Activated CD8-positive, alpha-beta memory T cell treated with anti-CD3 and anti-CD28 coated beads, Interleukin-2, amount 50 U/mL, for 48 hours (primary cell): Measurements from ENCODE around the gene MAP4K2.

Source experiments
- DNase-seq: peaks from one replicate; pipeline ENCODE4 v3.0.0-alpha.2; 2020

MAP4K2 gene

DNA sequence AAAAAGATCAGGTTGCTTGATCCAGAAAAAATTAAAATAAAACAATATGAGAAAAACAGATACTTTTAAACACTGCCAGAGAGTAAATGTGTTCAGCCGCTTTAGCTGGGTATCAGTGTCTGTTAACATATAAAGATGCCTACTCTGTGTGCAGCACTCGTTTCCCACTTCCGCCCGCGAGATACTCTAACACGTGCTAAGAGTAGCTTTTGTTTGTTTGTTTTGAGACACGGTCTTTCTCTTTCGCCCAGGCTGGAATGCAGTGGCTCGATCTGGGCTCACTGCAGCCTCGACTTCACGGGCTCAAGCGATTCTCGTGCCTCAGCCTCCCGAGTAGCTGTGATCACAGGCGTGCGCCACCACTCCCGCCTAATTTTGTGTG lies 7.9 kb upstream of the MAP4K2 start:
- no peak for DNase-seq

DNA sequence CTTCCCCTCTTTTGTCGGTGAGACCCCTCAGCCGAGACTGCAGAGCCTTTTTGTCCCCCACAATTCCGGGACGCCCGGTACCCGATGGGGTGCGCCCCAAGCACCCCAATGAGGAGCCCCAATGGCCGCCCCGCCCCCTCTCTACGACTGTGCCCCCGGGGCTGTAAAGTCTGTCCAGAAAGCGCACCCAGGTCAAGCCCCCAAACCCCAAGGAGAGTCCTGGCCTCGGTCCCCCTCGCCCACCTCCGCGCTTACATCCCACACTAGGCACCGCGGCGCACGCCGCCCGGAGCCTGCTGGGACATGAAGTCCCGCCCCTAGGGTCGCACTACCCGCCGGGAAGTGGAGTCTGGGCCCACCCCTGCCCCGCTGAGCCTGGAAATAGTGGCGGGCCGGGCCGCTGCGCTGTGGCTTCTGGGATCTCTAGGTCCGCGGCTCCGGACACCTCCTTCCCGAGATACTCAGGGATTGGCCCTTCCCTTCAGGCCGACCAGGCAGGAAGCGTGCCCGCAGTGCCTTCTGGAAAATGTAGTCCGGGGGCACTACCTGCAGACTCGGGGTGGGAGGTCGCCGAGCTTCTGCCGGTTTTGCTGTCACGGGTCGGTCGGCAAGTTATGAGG lies 7.4 kb upstream of the MAP4K2 start, which contains the start of gene MEN1:
MEN1 (minus strand) TSS at position 281 of the 620 bp plus-strand sequence. CDS start 442 bp downstream, outside the sequence.
- DNase-seq: peak; percentile 90

DNA sequence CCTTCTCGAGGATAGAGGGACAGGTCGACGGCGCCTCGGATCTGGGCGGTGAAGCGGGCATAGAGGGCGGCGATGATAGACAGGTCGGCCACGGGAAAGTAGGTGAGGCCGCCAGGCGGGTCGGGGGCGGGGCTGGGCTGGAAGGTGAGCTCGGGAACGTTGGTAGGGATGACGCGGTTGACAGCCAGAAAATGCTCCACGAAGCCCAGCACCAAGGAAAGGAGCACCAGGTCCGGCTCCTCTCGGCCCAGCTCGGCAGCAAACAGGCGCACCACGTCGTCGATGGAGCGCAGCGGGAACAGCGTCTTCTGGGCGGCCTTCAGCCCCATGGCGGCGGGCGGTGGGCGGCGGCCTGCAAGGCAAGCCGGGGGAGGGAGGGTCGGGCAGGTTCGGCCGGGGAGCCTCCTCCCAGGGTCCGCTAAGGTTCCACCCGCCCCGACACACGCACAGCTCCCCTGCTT lies 6.8 kb upstream of the MAP4K2 start:
- no peak for DNase-seq

DNA sequence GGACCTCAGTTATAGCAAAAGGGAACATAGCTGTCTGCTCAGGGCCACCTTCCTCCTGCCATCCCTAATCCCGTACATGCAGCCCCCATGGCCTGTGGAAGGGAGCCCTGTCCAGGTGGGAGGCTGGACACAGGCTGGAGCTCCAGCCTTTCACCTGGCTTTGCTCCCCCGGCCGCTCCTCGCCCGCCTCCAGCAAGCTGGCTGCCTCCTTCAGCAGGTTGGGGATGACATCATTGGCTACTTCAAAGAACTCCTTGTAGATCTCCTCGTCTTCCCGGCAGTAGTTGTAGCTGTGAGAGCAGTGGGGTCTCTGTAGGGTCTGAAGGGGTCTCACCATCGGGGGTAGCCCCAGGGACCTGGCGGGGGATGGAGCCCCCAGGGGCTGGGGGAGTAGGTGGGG lies 2.5 kb upstream of the MAP4K2 start:
- DNase-seq: no peak

DNA sequence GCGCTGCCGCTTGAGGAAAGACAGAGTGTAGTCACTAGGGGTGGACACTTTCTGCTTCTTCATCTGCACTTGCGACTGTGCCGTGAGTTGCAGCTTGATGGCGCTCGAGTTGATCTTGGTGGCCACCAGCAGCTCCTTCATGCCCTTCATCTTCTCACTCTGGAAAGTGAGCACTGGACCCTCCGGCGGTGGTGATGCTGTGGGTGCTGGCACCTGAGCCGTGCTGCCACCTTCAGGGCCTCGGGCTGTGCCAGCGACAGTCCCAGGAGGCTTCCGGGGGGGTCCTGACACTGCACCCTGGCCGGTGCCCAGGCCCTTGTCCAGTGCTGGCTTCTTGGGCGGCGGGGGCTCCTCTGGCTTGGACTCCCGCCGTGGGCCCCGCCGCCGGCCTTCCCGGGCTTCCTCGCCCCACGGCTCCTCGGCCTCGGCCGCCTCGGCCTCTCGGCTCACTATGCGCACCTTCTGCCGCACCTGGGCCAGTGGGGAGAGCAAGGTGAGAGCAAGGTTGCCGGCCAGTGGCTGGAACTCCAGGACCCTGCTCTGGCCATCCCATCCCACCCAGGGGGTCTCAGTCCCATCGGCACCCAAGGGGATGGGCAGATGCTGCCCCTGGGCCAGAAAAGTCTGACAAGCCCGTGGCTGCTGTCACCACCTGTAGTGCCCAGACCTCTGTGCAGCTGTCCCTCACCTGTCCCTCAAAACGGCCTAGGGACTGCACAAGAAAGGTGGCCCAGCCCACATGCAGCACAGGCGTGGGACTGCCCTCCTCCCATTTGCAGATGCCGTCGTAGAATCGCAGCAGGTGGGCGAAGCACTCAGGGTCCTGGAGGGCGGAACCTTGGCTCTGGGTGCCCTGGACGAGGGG lies 1.6 kb upstream of the MAP4K2 start:
- DNase-seq: no peak

DNA sequence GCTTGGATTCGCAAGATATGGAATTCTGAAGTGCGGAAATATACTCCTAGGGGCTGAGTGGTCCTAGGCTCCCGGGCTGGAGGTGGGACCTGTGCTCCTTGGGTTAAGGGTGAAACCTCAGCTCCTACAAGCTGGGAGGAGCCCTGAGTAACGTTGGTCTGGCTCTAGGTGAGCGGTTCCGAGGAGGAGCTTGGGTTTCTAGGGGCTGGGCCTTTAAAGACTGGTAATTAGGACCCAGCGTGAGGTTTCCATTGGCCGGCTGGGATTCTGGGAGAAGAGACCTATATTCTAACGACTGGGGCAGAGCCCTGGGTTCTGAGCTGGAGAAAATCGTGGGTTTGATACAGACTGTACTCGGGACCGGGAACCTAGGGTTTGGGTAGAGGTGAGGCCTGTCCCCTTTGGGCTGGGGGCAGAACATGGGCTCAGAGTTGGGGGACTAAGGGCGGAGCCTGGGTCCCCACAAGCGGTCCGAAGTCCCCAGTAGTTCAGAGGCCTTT lies 882 bp upstream of the MAP4K2 start:
- DNase-seq: no peak

DNA sequence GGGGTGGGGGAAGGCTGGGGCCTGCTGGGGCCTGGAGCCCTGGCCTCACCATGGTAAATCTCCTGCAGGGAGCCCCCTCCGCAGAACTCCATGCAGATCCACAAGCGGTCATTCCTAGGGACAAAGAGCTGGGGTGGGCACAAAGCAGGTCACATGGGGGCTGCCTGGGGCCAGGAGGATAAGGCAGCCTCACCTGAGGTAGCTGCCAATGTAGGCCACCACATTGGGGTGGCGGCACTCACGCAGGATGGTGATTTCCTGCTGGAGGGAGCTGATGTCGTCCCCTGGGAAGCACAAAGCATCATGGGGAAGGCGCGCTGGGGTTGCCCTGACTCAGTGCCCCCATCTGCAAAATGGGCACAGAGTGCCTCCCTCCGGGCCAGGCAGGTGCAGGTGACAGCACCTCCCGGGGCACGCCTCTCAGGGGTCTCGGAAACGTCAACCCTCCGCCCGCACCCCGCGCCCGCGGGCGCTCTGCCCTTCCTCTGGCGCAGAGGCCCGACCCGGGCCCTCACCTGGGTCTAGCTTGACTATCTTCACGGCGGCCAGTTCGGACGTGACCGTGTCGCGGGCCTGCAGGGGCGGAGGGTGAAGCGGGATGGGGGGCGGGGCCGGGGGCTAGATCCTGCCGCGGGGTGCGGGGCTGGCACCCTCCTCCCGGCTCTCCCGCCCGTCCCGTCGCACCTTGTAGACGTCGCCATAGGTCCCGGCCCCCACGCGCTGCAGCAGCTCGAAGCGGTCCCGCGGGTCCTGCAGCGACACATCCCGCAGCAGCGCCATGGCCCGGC lies 450 bp downstream of the MAP4K2 start:
- peak; percentile 71 for DNase-seq

DNA sequence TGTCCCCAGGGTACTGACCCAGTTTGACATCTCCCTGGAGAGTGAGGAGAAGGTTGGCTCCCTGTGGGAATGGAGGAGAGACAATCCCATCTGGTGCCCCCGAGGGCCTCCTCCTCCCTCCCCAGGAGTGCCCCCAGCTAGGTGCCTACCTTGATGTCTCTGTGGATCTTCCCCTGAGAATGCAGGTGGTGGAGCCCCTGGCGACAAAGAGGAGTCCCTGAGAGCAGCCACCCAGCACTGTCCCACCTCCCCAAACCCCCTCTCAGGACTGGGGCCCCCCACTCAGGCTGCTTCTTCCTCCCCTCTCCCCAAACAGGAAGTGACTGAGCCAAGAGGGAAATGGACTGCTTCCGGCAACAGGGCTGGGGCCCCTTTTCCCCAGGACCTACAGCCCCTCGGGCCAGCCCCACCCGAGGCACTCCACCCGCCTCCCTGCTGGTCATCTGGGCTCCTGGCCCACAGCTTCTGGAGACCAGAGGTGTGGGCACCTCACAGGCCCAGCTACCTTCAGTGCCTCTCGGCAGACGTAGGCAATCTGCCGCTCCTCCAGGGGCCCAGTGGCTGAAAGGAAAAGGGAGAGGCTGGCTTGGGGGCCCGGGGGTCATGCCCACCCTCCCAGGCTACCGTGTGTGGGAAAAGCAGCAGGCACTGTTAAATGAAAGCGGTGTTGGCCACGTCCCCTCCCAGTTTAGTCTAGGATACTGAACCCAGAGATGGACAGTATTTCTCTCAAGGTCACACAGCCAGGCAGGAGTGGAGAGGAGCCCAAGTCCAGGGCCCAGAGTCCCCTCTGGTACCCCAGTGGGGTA lies 1.2 kb downstream of the MAP4K2 start:
- DNase-seq: no peak

DNA sequence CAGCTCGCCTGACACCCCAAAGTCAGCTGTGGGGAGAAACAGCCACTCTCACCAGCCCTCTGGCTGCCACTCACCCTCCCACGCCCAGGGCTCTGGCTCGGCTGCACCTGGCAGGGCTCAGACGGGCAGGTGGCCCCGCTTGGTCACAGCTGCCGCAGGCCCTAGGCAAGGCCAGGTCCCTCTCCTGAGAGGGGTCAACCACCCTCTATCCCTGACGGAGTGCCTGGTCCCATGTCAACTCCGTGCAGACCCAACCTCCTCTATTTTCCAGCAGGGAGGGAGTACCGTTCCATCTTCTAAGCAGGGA lies 1.9 kb downstream of the MAP4K2 start:
- DNase-seq: no peak

DNA sequence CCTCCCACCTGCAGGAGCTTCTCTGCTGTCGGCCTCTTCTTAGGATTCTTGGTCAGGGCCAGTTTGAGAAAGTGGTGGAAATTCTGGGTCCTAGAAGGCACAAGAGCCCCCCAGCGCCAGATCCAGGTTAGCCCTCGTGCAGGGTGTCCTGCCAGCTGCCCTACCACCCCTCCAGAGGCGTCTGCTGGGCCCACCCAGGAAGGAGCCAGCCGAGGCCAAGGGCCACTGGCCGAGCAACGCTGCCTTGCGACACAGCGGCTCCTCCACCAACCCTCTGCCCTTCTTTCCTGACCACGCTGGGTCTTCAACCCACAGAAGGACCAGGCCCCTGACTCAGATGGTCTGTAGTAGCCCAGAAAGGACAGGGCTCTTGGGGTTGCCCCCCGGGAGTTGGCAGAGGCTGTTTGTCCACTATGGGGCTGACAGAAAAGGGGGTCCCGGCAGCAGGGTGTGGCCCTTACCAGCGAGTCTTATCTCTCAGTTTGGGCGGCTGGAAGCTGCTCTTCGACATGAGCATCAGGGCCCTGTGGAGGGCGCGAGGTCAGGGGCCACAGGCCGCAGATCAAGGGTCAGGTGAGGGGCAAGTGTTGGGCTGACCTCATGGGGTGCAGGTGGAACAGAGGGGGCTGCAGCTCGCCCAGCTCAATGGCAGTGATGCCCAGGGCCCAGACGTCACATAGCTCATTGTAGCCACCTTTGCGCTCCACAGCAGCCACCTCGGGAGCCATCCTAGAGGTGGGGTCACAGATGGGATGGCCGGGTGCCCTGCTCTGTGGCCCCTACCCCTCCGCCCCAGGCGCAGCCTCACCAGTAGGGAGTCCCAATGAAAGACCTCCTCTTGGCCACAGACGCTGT lies 2.5 kb downstream of the MAP4K2 start:
- no peak for DNase-seq

DNA sequence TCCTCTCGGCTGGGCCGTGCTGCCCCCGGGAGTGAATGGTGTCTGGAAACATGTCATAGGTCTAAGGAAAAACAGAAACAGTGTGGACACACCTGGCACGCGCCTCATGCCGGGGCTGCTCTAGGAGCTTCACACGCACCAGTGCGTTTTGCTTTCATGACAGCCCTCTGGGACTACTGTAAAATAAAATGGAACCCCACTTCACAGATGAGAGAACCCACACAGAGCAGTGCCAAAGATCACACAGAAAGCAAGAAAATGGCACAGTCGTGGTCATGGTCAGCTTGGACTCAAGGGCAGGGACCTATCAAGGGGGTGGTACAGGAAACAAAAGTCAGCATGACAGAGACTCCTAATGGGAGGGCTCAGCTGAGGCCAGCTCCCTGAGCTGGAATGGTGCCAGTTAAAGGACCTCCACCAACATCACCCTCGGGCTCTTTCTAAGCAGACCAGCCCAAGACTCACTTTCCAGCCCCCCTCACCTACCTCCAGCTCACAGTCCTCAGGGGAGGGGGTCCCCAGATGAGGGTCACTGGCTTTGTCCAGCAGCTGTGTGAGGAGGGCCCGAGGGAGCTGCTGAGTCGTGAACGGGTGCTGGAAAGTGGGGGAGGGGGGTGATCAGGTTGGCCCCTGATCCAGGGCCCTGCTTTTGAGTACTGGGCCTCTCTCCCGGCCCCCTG lies 3.3 kb downstream of the MAP4K2 start:
- DNase-seq: no peak

DNA sequence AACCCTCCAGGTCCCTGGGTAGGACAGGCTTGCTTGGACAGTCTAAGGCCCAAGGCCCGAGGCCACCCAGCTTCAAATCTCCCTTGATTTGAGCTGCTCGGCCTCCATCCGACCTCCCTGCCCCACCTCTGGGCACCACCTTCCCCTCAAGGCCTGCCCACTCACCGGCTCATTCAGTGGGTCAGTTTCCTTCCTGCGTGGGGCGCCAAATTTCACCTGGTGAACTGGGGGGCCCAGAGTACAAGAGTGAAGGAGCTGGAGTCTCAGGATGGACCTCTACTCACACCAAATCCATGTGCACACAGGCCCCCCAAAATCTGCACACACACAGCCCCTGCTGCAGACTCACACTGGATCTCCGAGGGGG lies 3.8 kb downstream of the MAP4K2 start:
- DNase-seq: no peak

DNA sequence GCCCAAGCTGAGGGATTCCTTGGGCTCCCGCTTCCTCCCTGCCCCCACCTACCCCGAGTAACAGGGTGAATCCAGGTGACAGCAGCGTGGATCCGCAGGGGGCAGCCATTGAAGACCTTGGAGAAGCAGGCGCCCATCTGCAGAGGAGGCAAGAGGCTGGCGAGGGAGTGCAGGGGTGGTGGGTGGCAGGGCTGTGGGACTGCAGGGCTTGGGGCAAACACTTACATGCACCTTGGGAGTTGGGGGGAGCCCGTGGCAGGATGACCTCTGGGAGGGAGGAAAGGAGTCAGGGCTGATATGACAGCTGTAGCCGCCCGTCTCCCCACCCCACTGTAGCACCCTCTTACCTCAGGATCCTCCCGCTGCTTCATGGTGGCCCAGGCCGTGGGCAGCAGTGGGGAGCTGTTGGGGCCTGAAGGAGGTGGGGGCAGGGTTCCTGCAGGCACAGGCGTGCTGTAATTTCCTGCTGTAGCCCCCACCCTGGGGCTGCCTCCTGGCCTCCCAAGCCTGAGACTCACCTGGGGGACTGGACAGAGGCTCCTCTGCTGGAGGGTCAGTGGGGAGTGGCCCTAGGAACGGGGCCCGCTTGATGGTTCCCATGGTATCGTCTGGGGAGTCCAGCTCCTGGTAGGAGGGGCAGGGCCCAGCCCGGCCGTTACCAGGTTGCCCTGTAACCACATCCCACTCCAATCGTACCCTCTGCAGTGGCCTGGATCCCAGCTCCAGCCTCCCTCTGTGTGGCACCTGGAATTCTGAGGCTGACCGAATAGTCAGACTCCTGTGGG lies 6.1 kb downstream of the MAP4K2 start:
- no peak for DNase-seq

DNA sequence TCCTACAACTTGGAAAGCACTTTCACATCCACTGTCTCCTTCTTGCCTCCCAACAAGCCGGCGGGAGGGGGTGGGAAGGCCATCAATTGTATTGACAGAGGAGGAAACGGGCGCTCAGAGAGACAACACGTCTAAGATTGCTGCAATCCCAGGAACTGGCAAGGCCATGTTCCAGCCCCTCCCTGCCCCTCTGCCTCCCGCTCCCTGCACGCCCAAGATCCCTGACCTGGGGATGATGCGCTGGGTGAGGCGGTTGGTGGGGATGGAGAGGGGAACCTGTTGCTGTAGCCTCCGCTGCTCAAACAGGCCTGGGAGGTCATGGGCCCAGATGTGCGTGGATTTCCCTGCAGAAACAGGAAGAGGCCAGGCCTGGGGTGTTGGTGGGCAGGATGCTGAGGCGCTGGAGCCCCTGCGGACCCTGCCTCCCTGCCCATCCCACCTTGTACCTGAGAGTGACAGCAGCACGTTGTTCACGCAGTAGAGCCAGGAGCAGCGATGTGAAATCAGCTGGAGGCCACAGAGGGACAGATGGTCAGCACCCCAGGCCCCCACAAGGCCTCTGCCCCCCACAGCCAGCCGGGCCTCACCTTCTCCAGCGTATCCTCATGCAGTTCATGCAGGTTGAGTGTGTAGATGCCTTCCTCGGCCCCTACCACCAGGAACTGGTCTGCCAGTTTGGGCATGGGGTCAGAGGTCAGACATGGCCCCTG lies 6.8 kb downstream of the MAP4K2 start:
- DNase-seq: no peak

DNA sequence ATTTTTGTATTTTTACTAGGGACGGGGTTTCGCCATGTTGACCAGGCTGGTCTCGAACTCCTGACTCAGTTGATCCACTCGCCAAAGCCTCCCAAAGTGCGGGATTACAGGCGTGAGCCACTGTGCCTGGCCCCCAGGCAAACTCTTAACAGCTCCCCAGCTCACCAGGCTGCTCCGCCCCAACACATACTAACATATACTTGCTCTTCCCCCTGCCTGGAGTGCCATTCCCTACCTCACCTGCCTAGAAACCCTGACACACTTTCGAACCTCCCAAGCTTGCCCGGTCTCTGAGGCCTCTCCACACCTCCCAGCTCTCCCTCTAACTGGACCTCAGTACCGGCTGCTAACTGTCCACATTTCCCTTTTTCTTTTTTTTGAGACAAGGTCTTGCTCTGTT lies 8.5 kb downstream of the MAP4K2 start:
- no peak for DNase-seq

DNA sequence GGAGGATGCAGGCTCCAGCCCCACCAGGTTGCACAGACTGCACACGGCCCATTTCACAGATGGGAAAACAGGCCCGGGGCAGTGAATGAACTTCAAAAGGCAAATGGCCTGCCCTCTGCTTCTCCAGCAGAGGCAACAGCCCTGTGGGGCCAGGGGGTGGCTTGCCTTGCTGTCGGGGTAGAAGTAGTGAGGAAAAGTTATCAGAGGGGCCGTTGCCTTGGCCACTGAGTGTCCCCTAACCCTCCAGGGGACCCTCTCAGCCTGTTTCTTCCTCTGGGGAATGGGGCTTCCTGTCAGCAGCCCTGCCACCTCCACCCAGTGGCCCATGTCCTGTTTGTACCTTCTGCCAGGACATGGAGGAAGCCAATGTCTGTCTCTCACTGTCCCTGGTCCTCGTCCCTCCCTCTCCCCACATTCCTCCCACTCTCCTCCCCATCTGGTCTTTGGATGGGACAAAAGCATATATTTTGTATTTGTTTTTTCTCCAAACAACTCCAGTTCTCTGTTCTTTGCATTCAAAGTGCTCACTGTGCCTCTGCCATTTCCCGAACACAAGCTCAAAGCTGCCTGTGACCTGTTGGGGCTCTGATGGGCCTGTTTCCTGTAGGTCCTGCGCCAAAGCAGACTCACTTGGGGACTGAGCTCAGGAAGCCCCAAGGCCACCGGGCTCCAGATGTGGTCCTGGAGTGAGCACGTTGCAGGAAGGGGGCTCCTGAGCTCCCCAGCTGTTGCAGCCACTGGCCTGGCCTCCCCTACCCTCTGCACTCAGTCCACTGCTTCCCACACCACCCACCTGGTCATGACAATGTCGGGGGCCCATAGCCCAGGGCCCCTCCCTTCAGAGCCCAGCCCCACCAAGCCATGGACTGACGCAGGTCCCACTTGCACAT lies 9.5 kb downstream of the MAP4K2 start:
- no peak for DNase-seq

DNA sequence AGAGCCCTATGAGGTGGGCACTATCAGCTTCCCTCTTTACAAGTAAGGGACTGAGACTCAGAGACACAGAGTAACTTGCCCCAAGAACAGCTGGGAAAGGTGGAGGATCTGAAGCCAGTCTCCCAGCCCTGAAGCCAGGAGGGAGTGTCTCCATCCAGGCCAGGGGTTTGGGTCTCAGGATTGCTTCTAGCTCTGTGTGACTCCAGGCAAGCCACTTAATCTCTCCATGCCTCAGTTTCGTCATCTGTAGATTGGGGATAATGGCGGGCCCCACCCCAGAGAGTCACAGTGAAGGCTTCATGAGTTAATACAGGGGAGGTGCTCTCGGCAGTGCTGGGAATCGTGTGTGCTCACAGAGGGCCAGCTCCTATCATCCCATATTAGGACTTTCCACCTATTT lies 10.5 kb downstream of the MAP4K2 start:
- no peak for DNase-seq

DNA sequence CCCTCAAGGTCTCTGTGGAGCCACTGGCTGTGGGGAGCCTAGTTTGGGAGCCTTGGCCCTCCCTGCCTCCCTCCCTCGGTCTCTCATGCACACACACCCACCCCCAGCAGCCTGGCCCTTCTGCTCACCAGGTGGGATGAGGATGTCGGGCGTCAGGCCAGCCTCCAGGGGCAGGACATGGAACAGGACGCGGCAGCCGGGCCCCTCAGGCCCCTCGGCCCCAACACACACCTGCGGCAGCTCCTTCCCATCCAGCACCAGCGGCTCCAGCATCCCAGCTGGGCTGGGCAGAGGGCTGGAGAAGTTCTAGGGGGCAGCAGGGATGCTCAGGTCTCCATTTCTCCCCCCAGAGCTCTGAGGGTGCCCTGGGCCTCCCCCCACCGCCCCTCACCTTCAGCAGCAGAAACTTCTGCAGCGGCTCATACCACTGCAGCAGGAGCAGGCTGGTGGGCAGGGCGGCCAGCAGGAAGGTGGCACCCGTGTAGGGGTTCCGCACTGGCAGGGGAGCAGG lies 11.2 kb downstream of the MAP4K2 start:
- no peak for DNase-seq
